ENCODE measurements around the gene PGBD5.

The PGBD5 gene

DNA sequence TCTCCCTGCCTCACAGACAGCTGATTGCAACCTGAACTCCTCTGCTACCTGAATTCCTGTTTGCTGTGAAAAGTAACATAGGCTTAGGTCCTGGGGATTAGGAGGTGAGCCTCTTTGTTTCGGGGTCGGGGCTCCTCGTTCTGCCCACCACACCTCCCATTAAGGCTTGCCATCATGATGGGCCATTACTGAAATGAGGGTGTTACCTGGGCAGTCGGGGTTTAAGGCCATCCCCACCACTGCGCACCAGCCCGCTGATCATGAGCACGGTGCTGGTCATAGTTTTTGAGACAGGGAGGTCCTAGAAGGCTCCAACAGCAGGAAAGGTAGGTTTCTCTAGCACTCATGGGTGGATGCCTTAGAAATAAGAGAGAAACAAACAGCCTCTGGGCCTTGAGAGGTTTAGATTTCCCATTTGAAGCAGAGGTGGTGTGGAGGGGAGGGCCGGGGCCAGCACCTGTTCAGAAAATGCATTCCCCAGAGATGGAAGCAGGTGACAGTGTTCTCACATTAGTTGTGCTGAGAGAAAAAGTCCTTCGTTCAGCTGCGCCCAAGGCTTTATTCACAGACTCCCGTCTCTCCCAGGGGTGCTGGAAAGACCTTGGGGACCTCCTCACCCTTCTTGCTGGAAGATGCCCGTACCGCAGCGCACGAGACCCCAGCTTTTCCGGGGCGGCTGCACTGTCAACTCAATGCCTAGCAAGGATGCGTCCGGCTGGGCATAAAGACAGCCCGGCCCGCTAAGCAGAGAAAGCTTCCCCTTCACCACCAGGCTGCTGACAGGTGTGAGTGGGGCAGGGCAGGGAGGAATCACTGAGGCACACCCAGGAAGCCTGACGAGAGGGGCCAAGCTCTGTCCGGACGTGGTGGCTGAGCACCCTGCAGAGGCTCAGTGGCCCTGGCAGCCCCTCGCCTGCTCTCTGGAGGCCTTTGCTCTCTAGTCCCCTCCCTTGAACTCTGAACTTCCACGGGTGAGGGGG, 125.5 kb downstream of the PGBD5 start:
- TF ChIP-seq, protein P1, sequence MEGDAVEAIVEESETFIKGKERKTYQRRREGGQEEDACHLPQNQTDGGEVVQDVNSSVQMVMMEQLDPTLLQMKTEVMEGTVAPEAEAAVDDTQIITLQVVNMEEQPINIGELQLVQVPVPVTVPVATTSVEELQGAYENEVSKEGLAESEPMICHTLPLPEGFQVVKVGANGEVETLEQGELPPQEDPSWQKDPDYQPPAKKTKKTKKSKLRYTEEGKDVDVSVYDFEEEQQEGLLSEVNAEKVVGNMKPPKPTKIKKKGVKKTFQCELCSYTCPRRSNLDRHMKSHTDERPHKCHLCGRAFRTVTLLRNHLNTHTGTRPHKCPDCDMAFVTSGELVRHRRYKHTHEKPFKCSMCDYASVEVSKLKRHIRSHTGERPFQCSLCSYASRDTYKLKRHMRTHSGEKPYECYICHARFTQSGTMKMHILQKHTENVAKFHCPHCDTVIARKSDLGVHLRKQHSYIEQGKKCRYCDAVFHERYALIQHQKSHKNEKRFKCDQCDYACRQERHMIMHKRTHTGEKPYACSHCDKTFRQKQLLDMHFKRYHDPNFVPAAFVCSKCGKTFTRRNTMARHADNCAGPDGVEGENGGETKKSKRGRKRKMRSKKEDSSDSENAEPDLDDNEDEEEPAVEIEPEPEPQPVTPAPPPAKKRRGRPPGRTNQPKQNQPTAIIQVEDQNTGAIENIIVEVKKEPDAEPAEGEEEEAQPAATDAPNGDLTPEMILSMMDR (IDR thresholded peaks at IDR 0.05): no peak

DNA sequence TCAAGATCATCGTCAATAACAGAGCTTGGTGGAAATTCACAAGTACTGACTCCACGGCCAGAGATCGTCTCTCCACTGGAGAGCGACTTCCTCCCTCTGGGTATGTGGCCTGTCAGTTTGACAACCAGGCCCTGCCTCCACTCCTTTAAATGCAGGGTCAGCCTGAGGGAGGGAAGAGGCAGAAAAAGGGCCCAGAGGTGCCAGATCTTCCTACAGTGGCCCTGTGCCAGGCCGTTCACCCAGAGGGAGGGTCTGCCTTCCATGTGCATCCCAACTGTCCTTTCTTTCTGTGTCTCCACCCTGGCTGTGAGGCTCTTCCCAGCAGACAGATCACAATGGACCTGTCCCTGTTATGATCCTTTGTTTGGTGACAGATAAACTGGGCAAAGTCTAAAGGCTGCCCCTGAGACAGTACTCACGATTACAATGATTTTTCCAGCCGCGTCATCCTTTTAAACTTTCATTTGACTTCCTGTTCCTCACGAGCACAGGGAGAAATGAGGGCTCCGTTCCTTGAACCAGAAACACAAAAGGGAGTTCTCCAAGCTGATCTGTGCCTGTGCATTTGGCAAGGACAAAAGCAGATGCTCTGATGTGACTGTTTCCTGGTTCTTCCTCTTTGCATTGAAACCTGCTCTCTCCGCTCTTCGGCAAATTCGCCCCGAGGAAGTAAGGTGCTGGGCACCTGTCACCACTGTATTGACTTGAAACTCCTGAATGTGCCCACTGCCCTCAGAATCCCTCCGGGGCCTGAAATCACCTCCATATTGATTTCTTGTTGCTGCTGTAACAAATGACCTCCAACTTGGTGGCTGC, 126.7 kb downstream of the PGBD5 start:
- TF ChIP-seq, protein P1 (IDR thresholded peaks at IDR 0.05): no peak

DNA sequence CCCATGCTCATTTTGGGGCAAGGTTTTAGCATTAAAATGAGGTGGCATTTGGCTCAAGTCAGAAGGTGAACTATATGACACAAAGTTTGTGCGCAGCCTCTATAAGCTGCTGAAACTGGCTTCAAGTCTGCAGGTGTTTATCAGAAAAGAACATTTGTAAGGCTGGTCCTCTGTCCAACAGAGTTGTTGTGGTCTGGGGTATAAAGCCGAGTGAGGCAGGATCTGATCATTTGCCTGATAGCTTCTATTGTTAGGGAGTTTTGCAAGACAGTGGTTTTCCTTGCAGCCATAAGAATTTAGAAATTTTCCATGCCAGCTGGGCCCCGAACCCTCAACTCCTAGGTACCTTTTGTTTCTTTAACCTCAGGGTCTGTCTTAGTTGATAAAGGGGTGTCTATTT, 130.8 kb downstream of the PGBD5 start:
- TF ChIP-seq, protein P1 (IDR thresholded peaks at IDR 0.05): no peak

DNA sequence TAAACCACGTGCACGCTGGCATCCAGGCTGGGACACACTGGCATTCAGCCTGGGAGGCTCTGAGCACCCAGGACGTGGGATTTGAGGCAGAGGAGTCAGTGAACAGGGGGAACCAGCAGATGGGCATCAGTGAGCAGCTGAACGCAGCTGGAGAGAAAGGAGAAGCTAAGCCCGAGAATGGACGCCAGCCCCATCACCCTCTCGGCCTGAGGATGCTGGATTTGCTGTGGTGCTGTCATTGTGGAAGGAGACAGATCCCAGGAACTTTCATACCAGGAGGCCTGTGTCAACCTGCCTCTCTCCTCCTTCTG, 132.8 kb downstream of the PGBD5 start:
- TF ChIP-seq, protein P1 (IDR thresholded peaks at IDR 0.05): no peak

DNA sequence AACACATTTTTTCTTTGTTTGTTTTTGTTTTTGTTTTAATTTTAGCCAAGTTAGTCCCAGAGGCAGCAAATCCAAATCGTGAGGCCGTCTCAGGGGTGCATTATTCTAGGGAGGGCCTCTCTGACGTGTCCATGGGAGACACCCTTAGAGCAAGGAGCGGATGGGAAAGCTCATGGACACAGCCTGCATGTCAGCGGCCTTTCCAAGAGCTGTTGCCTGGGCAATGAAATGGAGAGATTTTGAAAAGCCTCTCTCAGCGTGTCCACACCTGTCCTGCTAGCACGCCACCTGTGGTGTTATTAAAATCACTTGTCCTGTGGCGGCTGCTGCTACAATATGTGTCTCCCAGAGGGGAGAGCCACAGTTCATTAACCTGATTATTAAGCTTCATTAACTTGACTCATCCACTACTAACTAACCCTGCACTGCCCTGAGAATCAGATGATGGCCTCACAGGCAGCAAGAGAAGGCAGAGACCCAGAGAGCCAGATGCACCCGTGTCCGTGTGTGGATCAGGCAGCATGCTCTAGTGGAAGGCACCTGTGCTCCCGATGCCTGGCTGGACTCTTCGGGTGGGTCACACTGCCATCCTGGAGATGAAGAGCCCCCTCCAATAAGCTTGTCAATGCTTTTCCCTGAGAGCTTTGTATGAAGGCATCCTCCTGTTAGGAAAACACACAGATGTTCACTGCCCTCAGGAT, 133.3 kb downstream of the PGBD5 start:
- TF ChIP-seq, protein P1 (IDR thresholded peaks at IDR 0.05): no peak

DNA sequence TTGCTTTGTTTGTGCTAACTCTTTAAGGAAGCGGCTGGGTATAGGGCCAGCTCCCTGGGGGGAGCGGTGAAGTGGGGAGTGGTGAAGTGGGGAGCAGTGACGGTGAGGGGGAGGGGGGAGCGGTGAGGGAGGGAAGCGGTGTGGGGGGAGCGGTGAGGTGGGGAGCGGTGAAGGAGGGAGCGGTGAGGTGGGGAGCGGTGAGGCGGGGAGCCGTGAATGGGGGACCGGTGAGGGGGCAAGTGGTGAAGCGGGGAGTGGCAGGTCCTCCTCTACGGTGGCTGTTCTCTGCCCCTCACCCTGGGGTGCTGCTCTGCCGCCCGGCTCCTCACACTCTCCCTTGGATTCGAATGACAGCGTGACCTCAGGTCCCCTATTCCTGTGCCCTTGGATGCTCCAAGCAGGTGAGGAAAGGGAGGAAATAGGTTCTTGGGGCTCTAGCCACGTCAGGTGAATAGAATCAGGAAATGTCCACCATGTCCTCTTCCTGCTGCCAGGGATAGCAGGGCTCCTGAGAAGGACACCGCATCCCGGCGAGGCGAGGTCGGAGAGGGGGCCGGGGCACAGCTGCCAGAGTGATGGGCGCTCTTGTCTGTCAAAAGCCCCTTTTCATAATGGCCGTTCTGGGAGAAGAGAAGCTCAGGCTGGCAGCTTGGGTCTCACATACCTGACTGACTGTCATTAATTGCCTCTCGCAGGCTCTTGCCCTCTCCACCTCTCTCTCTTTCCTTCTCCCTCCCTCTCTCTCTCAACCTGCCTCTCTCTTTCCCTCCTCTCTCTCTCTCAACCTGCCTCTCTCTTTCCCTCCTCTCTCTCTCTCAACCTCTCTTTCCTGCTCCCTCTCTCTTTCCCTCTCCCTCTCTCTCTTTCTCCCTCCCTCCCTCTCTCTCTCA, 134.2 kb downstream of the PGBD5 start:
- TF ChIP-seq, protein P1 (IDR thresholded peaks at IDR 0.05): no peak

DNA sequence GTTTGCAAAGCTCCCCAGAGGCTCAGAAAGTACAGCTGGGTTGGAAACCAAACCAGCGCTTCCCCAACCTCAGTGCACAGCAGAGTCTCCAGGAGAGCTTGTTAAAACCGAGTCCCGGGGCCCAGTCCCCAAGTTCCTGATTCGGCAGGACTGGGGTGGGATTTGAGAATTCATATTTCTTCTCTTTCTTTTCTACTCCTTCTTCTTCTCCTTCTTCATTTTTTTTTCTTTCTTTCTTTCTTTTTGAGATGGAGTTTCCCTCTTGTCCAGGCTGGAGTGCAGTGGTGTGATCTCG, 136.8 kb downstream of the PGBD5 start:
- TF ChIP-seq, protein P1 (IDR thresholded peaks at IDR 0.05): no peak
